ENCODE measurements around the gene SLC6A18. TPM values are rescaled to one million over a fixed set of nuclear protein-coding genes. Genes with fewer than 3 reads are reported as not detected.

SLC6A18 gene
- total RNA-seq, result under 1 TPM in 1 of 2 donors, not detected in 1; 0.11 TPM
- long read RNA-seq, result 0 reads

GRCh38 chr5:1225081-1225480, at the start of gene SLC6A18:
TSS of gene SLC6A18 (plus strand) at chr5:1225381. CDS start at chr5:1225478, 97 bp downstream.
- intact Hi-C loops (cut with DNase I, micrococcal nuclease), result no loop called here
- DNase-seq (no peak), ATAC-seq (peak; percentile 9)

- peak; percentile 2 to 21 for DNase-seq
- intact Hi-C loops (cut with DNase I, micrococcal nuclease), result no loop called here
- no peak for ATAC-seq
Measured at GRCh38 chr5:1175801-1176472, 49.2 kb upstream of the SLC6A18 start.

- intact Hi-C loops (cut with DNase I, micrococcal nuclease), result no loop called here
- DNase-seq (peak; percentile 3 to 19), ATAC-seq (no peak)
Measured at GRCh38 chr5:1176473-1177391, 48.4 kb upstream of the SLC6A18 start.

GRCh38 chr5:1177826-1178528, 47.2 kb upstream of the SLC6A18 start:
- peak in 1 of 2 donors; percentile 18 for DNase-seq
- ATAC-seq, result no peak
- intact Hi-C loops (cut with DNase I, micrococcal nuclease), result no loop called here

GRCh38 chr5:1178529-1179382, 46.4 kb upstream of the SLC6A18 start:
- ATAC-seq, result no peak
- intact Hi-C loops (cut with DNase I, micrococcal nuclease), result no loop called here
- DNase-seq, result peak in 1 of 2 donors; percentile 4

- DNase-seq (peak in 1 of 2 donors; percentile 3), ATAC-seq (no peak)
- intact Hi-C loops (cut with DNase I, micrococcal nuclease), result no loop called here
Measured at GRCh38 chr5:1179383-1179715, 45.8 kb upstream of the SLC6A18 start.

- intact Hi-C loops (cut with DNase I, micrococcal nuclease), result no loop called here
- DNase-seq, result peak in 1 of 2 donors; percentile 4
- no peak for ATAC-seq
Measured at GRCh38 chr5:1180096-1180495, 45.1 kb upstream of the SLC6A18 start.

GRCh38 chr5:1180841-1181271, 44.3 kb upstream of the SLC6A18 start:
- intact Hi-C loops (cut with DNase I, micrococcal nuclease), result no loop called here
- DNase-seq (peak; percentile 6 to 21), ATAC-seq (no peak)

- DNase-seq (peak; percentile 34 to 38), ATAC-seq (peak; percentile 54)
- intact Hi-C loops (cut with DNase I, micrococcal nuclease), result no loop called here
Measured at GRCh38 chr5:1181451-1182359, 43.5 kb upstream of the SLC6A18 start.

GRCh38 chr5:1182360-1182632, 42.9 kb upstream of the SLC6A18 start:
- intact Hi-C loops (cut with DNase I, micrococcal nuclease), result no loop called here
- ATAC-seq (no peak), DNase-seq (peak in 1 of 2 donors; percentile 18)

GRCh38 chr5:1182633-1183423, 42.4 kb upstream of the SLC6A18 start:
- ATAC-seq (peak; percentile 67), DNase-seq (peak; percentile 61 to 68)
- intact Hi-C loops (cut with DNase I, micrococcal nuclease), result no loop called here

- intact Hi-C loops (cut with DNase I, micrococcal nuclease), result no loop called here
- peak; percentile 8 for ATAC-seq
- DNase-seq, result peak; percentile 32 to 37
Measured at GRCh38 chr5:1183424-1184162, 41.6 kb upstream of the SLC6A18 start.

- DNase-seq (no peak), ATAC-seq (no peak)
- intact Hi-C loops (cut with DNase I, micrococcal nuclease), result no loop called here
Measured at GRCh38 chr5:1184163-1184470, 41.1 kb upstream of the SLC6A18 start.

- ATAC-seq (no peak), DNase-seq (peak; percentile 2 to 22)
- intact Hi-C loops (cut with DNase I, micrococcal nuclease), result no loop called here
Measured at GRCh38 chr5:1184481-1184880, 40.7 kb upstream of the SLC6A18 start.

- ATAC-seq (no peak), DNase-seq (no peak)
- intact Hi-C loops (cut with DNase I, micrococcal nuclease), result no loop called here
Measured at GRCh38 chr5:1185038-1185627, 40.0 kb upstream of the SLC6A18 start.

Measured in left colon (tissue), 2 donors.